ENCODE measurements around the gene SIX3.

SIX3 gene

GRCh38 chr2:44931198-44931780, 10.2 kb upstream of the SIX3 start:
- DNase-seq = no peak

- DNase-seq = no peak
Measured at GRCh38 chr2:44932079-44932478, 9.4 kb upstream of the SIX3 start.

GRCh38 chr2:44932564-44933392, 8.7 kb upstream of the SIX3 start:
- no peak for DNase-seq

GRCh38 chr2:44933434-44933951, 8.0 kb upstream of the SIX3 start:
- no peak for DNase-seq

- no peak for DNase-seq
Measured at GRCh38 chr2:44934038-44934982, 7.2 kb upstream of the SIX3 start.

GRCh38 chr2:44934983-44935728, 6.3 kb upstream of the SIX3 start:
- DNase-seq = no peak

GRCh38 chr2:44935729-44936098, 5.8 kb upstream of the SIX3 start:
- no peak for DNase-seq

- DNase-seq = no peak
Measured at GRCh38 chr2:44936275-44936674, 5.2 kb upstream of the SIX3 start.

GRCh38 chr2:44936715-44937687, 4.5 kb upstream of the SIX3 start:
- no peak for DNase-seq

- DNase-seq = no peak
Measured at GRCh38 chr2:44937688-44938240, 3.7 kb upstream of the SIX3 start.

GRCh38 chr2:44938287-44939105, 3.0 kb upstream of the SIX3 start:
- no peak for DNase-seq

GRCh38 chr2:44939106-44940048, 2.1 kb upstream of the SIX3 start:
- no peak for DNase-seq

GRCh38 chr2:44940049-44940494, 1.4 kb upstream of the SIX3 start:
- DNase-seq = no peak

GRCh38 chr2:44940732-44941464, 604 bp upstream of the SIX3 start:
- no peak for DNase-seq

- DNase-seq = no peak
Measured at GRCh38 chr2:44942304-44943030, 965 bp downstream of the SIX3 start.

GRCh38 chr2:44943031-44943692, 1.7 kb downstream of the SIX3 start:
- no peak for DNase-seq

GRCh38 chr2:44943693-44944101, 2.2 kb downstream of the SIX3 start:
- no peak for DNase-seq
